ENCODE data around the gene PTH. TPM values are rescaled to one million over a fixed set of nuclear protein-coding genes. Genes with fewer than 3 reads are reported as not detected.

The PTH gene
- total RNA-seq, 1 experiment from 2014 or later, result not detected

DNA sequence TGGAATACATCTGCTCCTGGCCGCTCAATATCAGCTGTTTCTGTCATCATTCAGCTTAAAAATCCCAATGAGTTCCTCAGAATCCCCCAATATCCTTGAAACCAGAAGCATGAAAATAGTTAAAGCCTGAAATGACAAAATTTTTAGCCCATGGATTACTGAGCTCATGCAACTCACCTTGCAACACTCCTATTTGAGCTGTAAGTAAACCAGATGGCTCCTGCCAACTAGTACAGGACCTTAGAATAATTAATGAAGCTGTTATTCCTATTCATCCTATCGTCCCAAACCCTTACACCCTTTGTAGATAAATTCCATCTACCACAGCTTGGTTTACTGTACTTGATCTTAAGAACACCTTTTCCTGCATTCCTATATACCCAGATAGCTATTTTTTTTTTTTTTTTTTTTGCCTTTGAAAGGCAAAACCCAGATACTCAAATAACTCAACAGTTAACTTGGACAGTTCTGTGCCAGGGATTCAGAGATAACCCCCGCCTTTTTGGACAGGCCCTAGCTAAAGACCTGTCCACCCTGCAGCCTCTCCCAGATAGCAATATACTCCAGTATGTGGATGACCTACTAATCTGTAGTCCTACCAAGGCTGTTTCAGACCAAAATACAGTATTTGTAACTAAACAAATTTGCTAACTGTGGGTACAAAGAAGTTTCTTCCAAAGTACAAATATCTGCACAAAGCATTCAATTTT lies 22.6 kb downstream of the PTH start:
- Histone ChIP-seq H3K56ac (ENCODE audit: insufficient read length, low read depth, low read length) (no peak overlapping the region), H3K27ac (ENCODE audit: insufficient read length, low read depth, low read length) (no peak overlapping the region), H3K23ac (ENCODE audit: insufficient read length, low read depth, low read length) (no peak overlapping the region), H4K8ac (replicated peaks; ENCODE audit: insufficient read length, low read depth, low read length) (no peak overlapping the region), H2BK20ac (ENCODE audit: low read depth, low read length, poor library complexity, severe bottlenecking) (no peak overlapping the region), H3K79me2 (ENCODE audit: insufficient read depth, low read length) (no peaks in the 10 kb centered on the region), H2AFZ (ENCODE audit: low read length) (no peak overlapping the region), H3K4ac (ENCODE audit: low read depth, low read length) (no peak overlapping the region), H2BK120ac (ENCODE audit: low read depth, low read length, poor library complexity, severe bottlenecking) (no peak overlapping the region), H2BK15ac (ENCODE audit: low read depth, low read length) (no peak overlapping the region), H3K9ac (ENCODE audit: extremely low read depth, insufficient read length, low read length) (no peak overlapping the region), H2AK5ac (ENCODE audit: insufficient read length, low read length) (no peak overlapping the region), H3K23me2 (ENCODE audit: insufficient read length, low read depth, low read length, poor library complexity, severe bottlenecking) (no peaks in the 10 kb centered on the region), H3K4me2 (ENCODE audit: insufficient read depth, insufficient read length, low read length) (no peak overlapping the region), H4K91ac (ENCODE audit: insufficient read length, low read depth, low read length) (no peak overlapping the region), H2BK12ac (ENCODE audit: insufficient read length, low read depth, low read length) (no peak overlapping the region), H3T11ph (ENCODE audit: low read length) (no peak overlapping the region), H3K14ac (ENCODE audit: insufficient read depth, low read length) (no peak overlapping the region), H4K5ac (ENCODE audit: insufficient read length, low read depth, low read length) (no peak overlapping the region), H4K20me1 (ENCODE audit: control insufficient read depth, insufficient read depth, insufficient read length) (no peaks in the 10 kb centered on the region), H3K27me3 (ENCODE audit: insufficient read depth, low read length) (no peaks in the 10 kb centered on the region), H3K18ac (ENCODE audit: insufficient read length, low read depth, low read length) (no peak overlapping the region), H3K4me1 (ENCODE audit: insufficient read depth, low read length) (no peaks in the 10 kb centered on the region; the same call in 1 of the 2 replicates), H3K79me1 (ENCODE audit: insufficient read depth, low read depth, low read length, poor library complexity, severe bottlenecking) (no peaks in the 10 kb centered on the region), H2BK5ac (ENCODE audit: insufficient read length, low read length) (no peak overlapping the region), H3K9me3 (ENCODE audit: control insufficient read depth, low read depth, low read length) (no peaks in the 10 kb centered on the region)
- DNase-seq, result no peak
- no CpG with 5 or more reads among the region's 3 CpGs for WGBS (ENCODE audit: extremely low coverage, insufficient read length, low lambda C conversion rate)
- H3K27ac Mint-ChIP-seq, result no peak overlapping the region
- no peaks in the 10 kb centered on the region for H3K36me3 Mint-ChIP-seq (ENCODE audit: insufficient read depth in 1 of 3, low read depth in 3 of 3)
- no peak overlapping the region for H3K4me3 Mint-ChIP-seq
- peaks cover 2% of the 10 kb centered on the region in 2 experiments; a peak in 2 of 5 replicates for H3K9me3 Mint-ChIP-seq
- H3K27me3 Mint-ChIP-seq (ENCODE audit: low read depth), result no peaks in the 10 kb centered on the region
- H3K4me1 Mint-ChIP-seq, result peaks cover 11 to 12% of the 10 kb centered on the region in 2 experiments
- TF ChIP-seq, protein P1, sequence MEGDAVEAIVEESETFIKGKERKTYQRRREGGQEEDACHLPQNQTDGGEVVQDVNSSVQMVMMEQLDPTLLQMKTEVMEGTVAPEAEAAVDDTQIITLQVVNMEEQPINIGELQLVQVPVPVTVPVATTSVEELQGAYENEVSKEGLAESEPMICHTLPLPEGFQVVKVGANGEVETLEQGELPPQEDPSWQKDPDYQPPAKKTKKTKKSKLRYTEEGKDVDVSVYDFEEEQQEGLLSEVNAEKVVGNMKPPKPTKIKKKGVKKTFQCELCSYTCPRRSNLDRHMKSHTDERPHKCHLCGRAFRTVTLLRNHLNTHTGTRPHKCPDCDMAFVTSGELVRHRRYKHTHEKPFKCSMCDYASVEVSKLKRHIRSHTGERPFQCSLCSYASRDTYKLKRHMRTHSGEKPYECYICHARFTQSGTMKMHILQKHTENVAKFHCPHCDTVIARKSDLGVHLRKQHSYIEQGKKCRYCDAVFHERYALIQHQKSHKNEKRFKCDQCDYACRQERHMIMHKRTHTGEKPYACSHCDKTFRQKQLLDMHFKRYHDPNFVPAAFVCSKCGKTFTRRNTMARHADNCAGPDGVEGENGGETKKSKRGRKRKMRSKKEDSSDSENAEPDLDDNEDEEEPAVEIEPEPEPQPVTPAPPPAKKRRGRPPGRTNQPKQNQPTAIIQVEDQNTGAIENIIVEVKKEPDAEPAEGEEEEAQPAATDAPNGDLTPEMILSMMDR (conservative IDR thresholded peaks at IDR 0.05), result no peak
